ENCODE measurements around the gene ACTL7A.
A peak's percentile ranks its signal among the peaks of the same experiment; 100 is the strongest.

ACTL7A gene

GRCh38 chr9:108832179-108832500 lies 29.9 kb upstream of the ACTL7A start:
- Histone ChIP-seq H3K4ac (ENCODE audit: low read depth, low read length) (no peak overlapping the region), H4K91ac (ENCODE audit: low read depth, low read length) (no peak overlapping the region), H3K4me2 (ENCODE audit: low read length) (no peak overlapping the region), H3K18ac (ENCODE audit: low read length) (no peak overlapping the region), H3K27me3 (ENCODE audit: insufficient read depth, low read length) (no peaks in the 10 kb centered on the region), H4K8ac (ENCODE audit: low read depth, low read length) (no peak overlapping the region), H2AFZ (ENCODE audit: insufficient read depth, low read length, poor library complexity) (no peak overlapping the region), H3K9ac (ENCODE audit: low read length) (no peak overlapping the region), H3K4me3 (ENCODE audit: low read depth, low read length) (no peak overlapping the region), H3K23ac (ENCODE audit: low read length) (no peak overlapping the region), H3K27ac (ENCODE audit: low read depth, low read length) (no peak overlapping the region), H3K9me3 (ENCODE audit: insufficient read depth, low read depth, low read length) (no peaks in the 10 kb centered on the region), H3K79me1 (ENCODE audit: low read length) (no peaks in the 10 kb centered on the region), H3K4me1 (ENCODE audit: control insufficient read depth in 1 of 2, insufficient read depth in 2 of 2, low read length in 2 of 2) (no peaks in the 10 kb centered on the region), H3K79me2 (ENCODE audit: control insufficient read depth, insufficient read depth, low read length, poor library complexity) (no peaks in the 10 kb centered on the region), H2BK5ac (ENCODE audit: low read depth, low read length, poor library complexity) (no peak overlapping the region), H2BK120ac (ENCODE audit: insufficient read depth, low read length, poor library complexity) (no peak overlapping the region), H2AK5ac (ENCODE audit: low read length) (no peak overlapping the region), H3K36me3 (ENCODE audit: control insufficient read depth in 1 of 2, insufficient read depth in 2 of 2, low read length in 2 of 2) (no peaks in the 10 kb centered on the region), H2BK12ac (ENCODE audit: low read length) (no peak overlapping the region), H3K14ac (ENCODE audit: low read length) (no peak overlapping the region), H4K12ac (ENCODE audit: low read depth, low read length) (no peak overlapping the region)
- no peak for DNase-seq
- WGBS (ENCODE audit: extremely low coverage, insufficient coverage, insufficient read length), result no CpG with 5 or more reads among the region's 3 CpGs

GRCh38 chr9:108834959-108835665 lies 27.0 kb upstream of the ACTL7A start:
- no CpG with 5 or more reads among the region's 4 CpGs for WGBS (ENCODE audit: extremely low coverage, insufficient coverage, insufficient read length)
- H3K4me2 ChIP-seq (ENCODE audit: low read length), result no peak overlapping the region

GRCh38 chr9:108835831-108836230 lies 26.2 kb upstream of the ACTL7A start:
- H3K9me3 ChIP-seq (ENCODE audit: insufficient read depth, low read depth, low read length), result no peaks in the 10 kb centered on the region
- H3K4ac ChIP-seq (ENCODE audit: low read depth, low read length), result no peak overlapping the region
- no peak overlapping the region for H2AK5ac ChIP-seq (ENCODE audit: low read length)
- H2AFZ ChIP-seq (ENCODE audit: insufficient read depth, low read length, poor library complexity), result no peak overlapping the region
- H3K4me2 ChIP-seq (ENCODE audit: low read length), result no peak overlapping the region
- no peaks in the 10 kb centered on the region for H3K27me3 ChIP-seq (ENCODE audit: insufficient read depth, low read length)
- no peak overlapping the region for H4K91ac ChIP-seq (ENCODE audit: low read depth, low read length)
- peak; percentile 20 to 44 for DNase-seq
- WGBS (ENCODE audit: extremely low coverage, insufficient coverage, insufficient read length), result no CpG with 5 or more reads among the region's 7 CpGs
- H3K23ac ChIP-seq (ENCODE audit: low read length), result no peak overlapping the region
- H3K79me2 ChIP-seq (ENCODE audit: control insufficient read depth, insufficient read depth, low read length, poor library complexity), result no peaks in the 10 kb centered on the region
- no peak overlapping the region for H4K12ac ChIP-seq (ENCODE audit: low read depth, low read length)
- H3K36me3 ChIP-seq (ENCODE audit: control insufficient read depth in 1 of 2, insufficient read depth in 2 of 2, low read length in 2 of 2), result no peaks in the 10 kb centered on the region
- no peak overlapping the region for H3K18ac ChIP-seq (ENCODE audit: low read length)
- H3K79me1 ChIP-seq (ENCODE audit: low read length), result no peaks in the 10 kb centered on the region
- no peaks in the 10 kb centered on the region for H3K4me1 ChIP-seq (ENCODE audit: control insufficient read depth in 1 of 2, insufficient read depth in 2 of 2, low read length in 2 of 2)
- no peak overlapping the region for H4K8ac ChIP-seq (ENCODE audit: low read depth, low read length)
- H3K9ac ChIP-seq (ENCODE audit: low read length), result no peak overlapping the region
- H2BK5ac ChIP-seq (ENCODE audit: low read depth, low read length, poor library complexity), result no peak overlapping the region
- H3K4me3 ChIP-seq (ENCODE audit: low read depth, low read length), result no peak overlapping the region
- H3K14ac ChIP-seq (ENCODE audit: low read length), result no peak overlapping the region
- no peak overlapping the region for H2BK12ac ChIP-seq (ENCODE audit: low read length)
- no peak overlapping the region for H3K27ac ChIP-seq (ENCODE audit: low read depth, low read length)
- no peak overlapping the region for H2BK120ac ChIP-seq (ENCODE audit: insufficient read depth, low read length, poor library complexity)

More at GRCh38 chr9:108834959-108835665, 27.0 kb upstream of the ACTL7A start:
- H2BK12ac ChIP-seq (ENCODE audit: low read length), result no peak overlapping the region
- no peak overlapping the region for H3K18ac ChIP-seq (ENCODE audit: low read length)
- no peaks in the 10 kb centered on the region for H3K9me3 ChIP-seq (ENCODE audit: insufficient read depth, low read depth, low read length)
- no peak overlapping the region for H2AFZ ChIP-seq (ENCODE audit: insufficient read depth, low read length, poor library complexity)
- H4K91ac ChIP-seq (ENCODE audit: low read depth, low read length), result no peak overlapping the region
- no peaks in the 10 kb centered on the region for H3K4me1 ChIP-seq (ENCODE audit: control insufficient read depth in 1 of 2, insufficient read depth in 2 of 2, low read length in 2 of 2)
- H3K27ac ChIP-seq (ENCODE audit: low read depth, low read length), result no peak overlapping the region
- no peaks in the 10 kb centered on the region for H3K79me2 ChIP-seq (ENCODE audit: control insufficient read depth, insufficient read depth, low read length, poor library complexity)
- H4K8ac ChIP-seq (ENCODE audit: low read depth, low read length), result no peak overlapping the region
- H2BK120ac ChIP-seq (ENCODE audit: insufficient read depth, low read length, poor library complexity), result no peak overlapping the region
- H4K12ac ChIP-seq (ENCODE audit: low read depth, low read length), result no peak overlapping the region
- no peak overlapping the region for H3K9ac ChIP-seq (ENCODE audit: low read length)
- H3K14ac ChIP-seq (ENCODE audit: low read length), result no peak overlapping the region
- H3K4me3 ChIP-seq (ENCODE audit: low read depth, low read length), result no peak overlapping the region
- no peak for DNase-seq
- no peak overlapping the region for H3K23ac ChIP-seq (ENCODE audit: low read length)
- no peak overlapping the region for H2AK5ac ChIP-seq (ENCODE audit: low read length)
- H3K4ac ChIP-seq (ENCODE audit: low read depth, low read length), result no peak overlapping the region
- H2BK5ac ChIP-seq (ENCODE audit: low read depth, low read length, poor library complexity), result no peak overlapping the region
- H3K79me1 ChIP-seq (ENCODE audit: low read length), result no peaks in the 10 kb centered on the region
- H3K36me3 ChIP-seq (ENCODE audit: control insufficient read depth in 1 of 2, insufficient read depth in 2 of 2, low read length in 2 of 2), result no peaks in the 10 kb centered on the region
- H3K27me3 ChIP-seq (ENCODE audit: insufficient read depth, low read length), result no peaks in the 10 kb centered on the region

- Histone ChIP-seq H3K18ac (ENCODE audit: low read length) (no peak overlapping the region), H4K8ac (ENCODE audit: low read depth, low read length) (no peak overlapping the region), H3K4me1 (ENCODE audit: control insufficient read depth in 1 of 2, insufficient read depth in 2 of 2, low read length in 2 of 2) (no peaks in the 10 kb centered on the region), H2AK5ac (ENCODE audit: low read length) (no peak overlapping the region), H3K36me3 (ENCODE audit: control insufficient read depth in 1 of 2, insufficient read depth in 2 of 2, low read length in 2 of 2) (no peaks in the 10 kb centered on the region), H3K9me3 (ENCODE audit: insufficient read depth, low read depth, low read length) (no peaks in the 10 kb centered on the region), H3K79me1 (ENCODE audit: low read length) (no peaks in the 10 kb centered on the region), H2BK5ac (ENCODE audit: low read depth, low read length, poor library complexity) (no peak overlapping the region), H4K91ac (ENCODE audit: low read depth, low read length) (no peak overlapping the region), H2BK12ac (ENCODE audit: low read length) (no peak overlapping the region), H3K23ac (ENCODE audit: low read length) (no peak overlapping the region), H3K27me3 (ENCODE audit: insufficient read depth, low read length) (no peaks in the 10 kb centered on the region), H3K4me3 (ENCODE audit: low read depth, low read length) (no peak overlapping the region), H3K9ac (ENCODE audit: low read length) (no peak overlapping the region), H3K27ac (ENCODE audit: low read depth, low read length) (no peak overlapping the region), H2AFZ (ENCODE audit: insufficient read depth, low read length, poor library complexity) (no peak overlapping the region), H4K12ac (ENCODE audit: low read depth, low read length) (no peak overlapping the region), H3K4me2 (ENCODE audit: low read length) (no peak overlapping the region), H3K79me2 (ENCODE audit: control insufficient read depth, insufficient read depth, low read length, poor library complexity) (no peaks in the 10 kb centered on the region), H3K14ac (ENCODE audit: low read length) (no peak overlapping the region), H2BK120ac (ENCODE audit: insufficient read depth, low read length, poor library complexity) (no peak overlapping the region), H3K4ac (ENCODE audit: low read depth, low read length) (no peak overlapping the region)
- DNase-seq, result no peak
- no CpG with 5 or more reads among the region's 9 CpGs for WGBS (ENCODE audit: extremely low coverage, insufficient coverage, insufficient read length)
Observed at GRCh38 chr9:108836319-108836718, 25.7 kb upstream of the ACTL7A start.

All from trophoblast cell (in vitro differentiated cells and primary cell).